Esophagus muscularis mucosa (tissue), 2 donors: ENCODE results near the gene PCDH12.

ENCODE experiments used
- POLR2A ChIP-seq: fragments of 450-650 bp; IDR thresholded peaks from one replicate; pipeline ENCODE4 v1.6.1; 2017; ENCODE audit warnings: antibody characterized with exemption, moderate library complexity, mild to moderate bottlenecking, low read depth
- POLR2AphosphoS5 ChIP-seq, 2 donors: sonication (generic); formaldehyde crosslinking; IDR thresholded peaks; one replicate each; pipeline ENCODE4 v1.6.1; 2017; ENCODE audit warnings: antibody characterized with exemption in 2 of 2

GRCh38 chr5:141969783-141970771 lies 12.1 kb upstream of the PCDH12 start:
- no peak for TF ChIP-seq POLR2A
- TF ChIP-seq POLR2AphosphoS5 (IDR thresholded peaks at IDR 0.05): no peak
